ENCODE measurements around the gene NT5E.

Gene NT5E

DNA sequence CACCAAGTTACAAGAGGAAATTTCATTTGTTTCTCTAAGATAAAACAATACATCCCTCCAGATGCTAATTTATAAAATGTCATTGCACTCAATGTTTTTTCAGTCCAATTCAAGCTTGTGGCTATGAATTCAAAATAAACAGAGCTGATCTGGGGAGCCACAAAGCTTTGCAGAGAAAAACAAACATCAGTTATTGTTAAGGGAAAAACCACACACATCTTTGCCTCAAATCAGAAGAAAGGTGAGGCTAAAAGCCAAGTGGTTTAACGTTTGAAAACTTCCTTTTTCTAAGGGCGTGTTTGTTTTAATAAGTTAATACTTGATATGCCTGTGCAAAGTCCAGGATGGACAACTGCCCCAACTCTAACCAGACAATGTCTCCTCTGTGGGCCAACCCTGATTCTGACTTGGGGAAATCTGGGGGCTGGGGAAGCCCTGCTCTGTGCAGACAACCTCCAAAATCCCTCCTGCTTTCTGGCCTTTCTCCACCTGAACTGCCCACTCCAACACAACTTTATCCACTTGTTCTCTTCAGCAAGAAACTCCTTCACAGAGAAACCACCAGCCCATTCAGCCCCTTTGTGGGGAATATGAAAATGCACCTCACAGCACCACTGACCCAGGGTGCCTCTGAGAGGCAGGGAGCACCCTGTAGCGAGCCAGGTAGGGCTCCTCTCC is 44.6 kb upstream of the NT5E start:
- DNase-seq (ENCODE audit: insufficient read length, low spot score), result no peak
- no peak for FAIRE-seq
- no peak for TF ChIP-seq POLR2A (IDR thresholded peaks at IDR 0.05; ENCODE audit: low read depth, low read length)
- TF ChIP-seq SPI1 (IDR thresholded peaks at IDR 0.05; ENCODE audit: low read depth, low read length), result no peak
- no peak for TF ChIP-seq POLR2AphosphoS5 (IDR thresholded peaks at IDR 0.05; ENCODE audit: low read depth, low read length)
- no peak for TF ChIP-seq POU2F2 (IDR thresholded peaks at IDR 0.05; ENCODE audit: low read depth, low read length)
- no peak for TF ChIP-seq TAF1 (IDR thresholded peaks at IDR 0.05; ENCODE audit: low read depth, low read length)
- TF ChIP-seq PAX5 (IDR thresholded peaks at IDR 0.05; ENCODE audit: insufficient read depth, low read length, severe bottlenecking), result no peak

DNA sequence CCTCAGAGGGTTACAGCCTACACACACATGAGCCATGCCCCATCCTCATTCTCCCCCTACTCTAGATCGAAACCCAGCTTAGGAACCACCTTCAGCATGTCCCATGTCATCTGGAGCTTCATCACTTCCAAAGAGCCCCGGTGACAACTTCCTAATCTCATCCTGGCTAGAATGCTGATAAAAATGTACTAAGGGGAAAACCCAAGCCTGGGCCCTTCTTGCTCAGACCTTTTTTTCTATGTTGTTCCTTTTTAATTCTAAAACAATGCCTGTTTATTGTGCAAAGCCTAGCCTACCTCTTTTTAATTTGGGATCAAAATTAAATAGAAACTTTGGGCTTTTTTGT is 44.1 kb upstream of the NT5E start:
- no peak for TF ChIP-seq PAX5 (IDR thresholded peaks at IDR 0.05; ENCODE audit: insufficient read depth, low read length, severe bottlenecking)
- TF ChIP-seq POLR2AphosphoS5 (IDR thresholded peaks at IDR 0.05; ENCODE audit: low read depth, low read length), result no peak
- TF ChIP-seq TAF1 (IDR thresholded peaks at IDR 0.05; ENCODE audit: low read depth, low read length), result no peak
- FAIRE-seq, result no peak
- no peak for DNase-seq (ENCODE audit: insufficient read length, low spot score)

DNA sequence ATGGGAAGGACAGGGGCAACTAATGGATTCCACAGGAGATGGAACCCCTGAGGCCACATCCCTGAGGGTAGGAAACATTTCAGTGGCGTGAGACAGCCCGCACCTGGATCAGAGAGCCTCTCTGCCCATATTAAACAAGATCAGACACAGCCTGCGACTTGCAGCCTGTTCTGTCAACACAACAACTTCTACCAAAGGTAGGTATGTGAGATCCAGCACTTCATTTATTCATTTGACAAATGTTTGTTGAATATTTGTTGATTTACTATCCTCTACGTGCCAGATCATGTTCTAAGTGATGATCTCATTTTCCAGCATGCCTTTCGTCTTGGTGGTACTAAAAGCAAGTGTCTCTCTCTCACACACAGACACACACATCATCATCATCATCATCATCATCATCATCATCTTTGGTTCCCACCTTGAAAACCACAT is 43.2 kb upstream of the NT5E start:
- TF ChIP-seq PAX5 (IDR thresholded peaks at IDR 0.05; ENCODE audit: insufficient read depth, low read length, severe bottlenecking) (no peak), TAF1 (IDR thresholded peaks at IDR 0.05; ENCODE audit: low read depth, low read length) (no peak), POLR2AphosphoS5 (IDR thresholded peaks at IDR 0.05; ENCODE audit: low read depth, low read length) (no peak), POU2F2 (IDR thresholded peaks at IDR 0.05; ENCODE audit: low read depth, low read length) (no peak), SPI1 (IDR thresholded peaks at IDR 0.05; ENCODE audit: low read depth, low read length) (no peak), POLR2A (IDR thresholded peaks at IDR 0.05; ENCODE audit: low read depth, low read length) (no peak)
- DNase-seq (ENCODE audit: insufficient read length, low spot score) (no peak), FAIRE-seq (no peak)

DNA sequence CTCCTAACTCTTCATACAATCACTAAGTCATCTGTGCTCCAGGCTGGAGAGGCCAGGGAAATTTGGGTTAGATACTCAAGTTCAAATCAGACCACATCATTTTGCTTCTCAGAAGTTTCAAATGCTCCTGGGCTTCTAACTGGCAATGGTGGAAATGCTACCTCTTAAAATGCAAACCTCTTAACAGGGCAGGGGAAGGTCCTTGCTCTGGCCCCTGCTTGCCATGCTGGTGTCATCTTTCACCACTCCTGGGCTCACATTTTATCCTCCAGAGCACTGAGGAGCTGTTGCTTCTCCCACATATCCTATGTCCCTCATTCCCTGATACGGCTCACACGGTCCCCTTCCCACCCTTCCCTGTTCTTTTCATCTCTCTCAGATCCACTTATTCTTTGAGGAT is 41.8 kb upstream of the NT5E start:
- FAIRE-seq (no peak), DNase-seq (ENCODE audit: insufficient read length, low spot score) (no peak)
- TF ChIP-seq POLR2A (IDR thresholded peaks at IDR 0.05; ENCODE audit: low read depth, low read length) (no peak), PAX5 (IDR thresholded peaks at IDR 0.05; ENCODE audit: insufficient read depth, low read length, severe bottlenecking) (no peak), TAF1 (IDR thresholded peaks at IDR 0.05; ENCODE audit: low read depth, low read length) (no peak), SPI1 (IDR thresholded peaks at IDR 0.05; ENCODE audit: low read depth, low read length) (no peak), POLR2AphosphoS5 (IDR thresholded peaks at IDR 0.05; ENCODE audit: low read depth, low read length) (no peak), POU2F2 (IDR thresholded peaks at IDR 0.05; ENCODE audit: low read depth, low read length) (no peak)

DNA sequence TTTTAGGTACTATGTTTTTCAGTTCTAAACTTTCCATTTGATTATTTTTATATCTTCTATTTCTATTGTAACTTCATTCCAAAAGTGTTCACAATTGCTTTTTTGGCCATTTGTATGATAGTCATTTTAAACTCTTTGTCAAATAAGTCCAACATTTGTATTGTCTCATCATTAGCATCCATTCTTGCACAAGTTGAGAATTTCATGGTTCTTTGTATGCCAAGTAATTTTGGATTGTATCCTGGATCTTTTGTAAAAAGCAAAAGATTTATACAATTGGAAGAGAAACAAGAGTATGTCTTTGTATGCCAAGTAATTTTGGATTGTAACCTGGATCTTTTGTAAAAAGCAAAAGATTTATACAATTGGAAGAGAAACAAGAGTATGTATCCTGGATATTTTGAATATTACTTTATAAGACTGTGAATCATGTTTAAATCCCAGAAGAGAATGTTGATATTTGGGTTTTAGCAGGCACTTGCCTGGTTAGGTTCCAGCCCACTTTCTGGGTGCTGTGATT is 36.9 kb upstream of the NT5E start:
- FAIRE-seq (no peak), DNase-seq (ENCODE audit: insufficient read length, low spot score) (no peak)
- TF ChIP-seq POU2F2 (IDR thresholded peaks at IDR 0.05; ENCODE audit: low read depth, low read length) (no peak), POLR2A (IDR thresholded peaks at IDR 0.05; ENCODE audit: low read depth, low read length) (no peak), PAX5 (IDR thresholded peaks at IDR 0.05; ENCODE audit: insufficient read depth, low read length, severe bottlenecking) (no peak), POLR2AphosphoS5 (IDR thresholded peaks at IDR 0.05; ENCODE audit: low read depth, low read length) (no peak), SPI1 (IDR thresholded peaks at IDR 0.05; ENCODE audit: low read depth, low read length) (no peak), TAF1 (IDR thresholded peaks at IDR 0.05; ENCODE audit: low read depth, low read length) (no peak)

DNA sequence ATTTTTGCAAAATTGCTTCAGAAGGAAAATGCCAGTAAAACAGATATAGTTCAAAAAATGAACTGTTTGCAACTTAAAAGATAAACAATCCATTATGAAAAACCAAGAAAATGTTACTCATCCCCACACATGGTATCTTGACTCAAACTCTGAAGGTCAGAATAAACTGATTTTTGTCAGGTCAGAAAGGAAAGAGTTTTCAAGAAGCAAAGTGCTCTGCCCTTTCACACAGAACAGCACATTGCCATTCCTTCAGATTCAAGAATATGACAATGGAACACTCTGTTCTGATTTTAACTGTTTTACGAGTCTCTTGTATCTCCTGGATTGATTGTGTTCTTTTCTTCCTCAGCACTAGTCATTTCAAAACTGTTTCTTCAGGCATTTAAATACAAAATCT is 33.8 kb upstream of the NT5E start:
- no peak for TF ChIP-seq TAF1 (IDR thresholded peaks at IDR 0.05; ENCODE audit: low read depth, low read length)
- no peak for TF ChIP-seq POU2F2 (IDR thresholded peaks at IDR 0.05; ENCODE audit: low read depth, low read length)
- no peak for TF ChIP-seq SPI1 (IDR thresholded peaks at IDR 0.05; ENCODE audit: low read depth, low read length)
- no peak for TF ChIP-seq POLR2AphosphoS5 (IDR thresholded peaks at IDR 0.05; ENCODE audit: low read depth, low read length)
- TF ChIP-seq PAX5 (IDR thresholded peaks at IDR 0.05; ENCODE audit: insufficient read depth, low read length, severe bottlenecking), result no peak
- TF ChIP-seq POLR2A (IDR thresholded peaks at IDR 0.05; ENCODE audit: low read depth, low read length), result no peak
- FAIRE-seq (no peak), DNase-seq (ENCODE audit: insufficient read length, low spot score) (no peak)

DNA sequence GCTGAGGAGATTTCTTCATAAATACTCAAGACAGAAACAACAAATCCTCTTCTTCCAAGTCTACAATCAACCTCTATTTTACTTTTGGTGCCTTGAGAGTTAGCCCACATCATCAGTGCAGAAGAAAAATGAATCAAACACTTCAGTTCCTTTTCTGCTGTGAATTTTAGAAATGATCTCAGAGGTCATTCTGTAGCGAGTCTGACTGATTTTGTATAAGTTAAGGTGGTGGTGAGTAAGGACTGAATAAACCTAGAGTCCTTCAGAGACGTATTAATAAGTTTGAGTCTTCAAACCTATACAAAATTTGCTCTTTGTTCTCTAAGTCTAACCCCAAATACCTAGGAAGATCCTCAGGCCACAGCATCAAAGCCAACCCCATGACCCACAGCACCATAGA is 33.1 kb upstream of the NT5E start:
- DNase-seq (ENCODE audit: insufficient read length, low spot score) (no peak), FAIRE-seq (no peak)
- TF ChIP-seq POU2F2 (IDR thresholded peaks at IDR 0.05; ENCODE audit: low read depth, low read length), result no peak

DNA sequence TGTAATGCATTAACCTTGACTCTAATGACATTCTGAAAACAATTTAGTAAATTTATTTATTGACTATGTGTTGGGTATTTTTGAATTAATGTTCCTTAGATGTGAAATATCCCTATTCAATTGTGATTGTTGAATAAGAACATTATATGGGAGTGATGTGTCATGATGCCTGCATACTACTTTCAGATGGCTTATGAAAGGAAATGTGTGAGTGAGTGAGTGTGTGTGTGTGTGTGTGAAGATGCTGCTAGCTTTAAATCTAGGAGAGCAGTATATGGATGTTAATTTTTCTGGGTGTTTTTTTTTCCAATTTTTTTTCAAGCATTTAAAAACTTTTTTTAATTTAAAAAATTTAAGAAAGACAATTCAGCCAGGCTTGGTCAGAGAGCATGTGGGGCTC is 32.5 kb upstream of the NT5E start:
- FAIRE-seq, result no peak

DNA sequence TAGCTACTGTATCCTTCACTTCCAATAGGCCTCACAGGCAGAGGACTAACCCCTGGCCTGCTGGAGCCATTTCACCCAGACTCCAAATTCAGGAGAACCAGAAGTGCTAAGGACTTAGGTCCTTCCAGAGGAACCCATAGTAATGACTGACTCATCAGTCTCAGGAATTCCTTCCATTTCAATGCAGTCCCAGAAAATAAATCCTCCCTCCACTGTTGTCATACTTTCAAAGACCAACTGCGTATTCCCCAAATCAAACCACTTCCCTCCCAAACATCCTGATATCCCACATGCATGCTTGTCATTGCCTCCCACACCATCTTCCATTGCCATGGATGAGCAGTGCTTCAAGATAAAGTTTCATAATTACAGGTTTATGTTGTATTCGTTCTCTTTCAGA is 31.8 kb upstream of the NT5E start:
- DNase-seq (ENCODE audit: insufficient read length, low spot score) (no peak), FAIRE-seq (no peak)
- TF ChIP-seq POLR2AphosphoS5 (IDR thresholded peaks at IDR 0.05; ENCODE audit: low read depth, low read length) (no peak), TAF1 (IDR thresholded peaks at IDR 0.05; ENCODE audit: low read depth, low read length) (no peak), SPI1 (IDR thresholded peaks at IDR 0.05; ENCODE audit: low read depth, low read length) (no peak), PAX5 (IDR thresholded peaks at IDR 0.05; ENCODE audit: insufficient read depth, low read length, severe bottlenecking) (no peak), POLR2A (IDR thresholded peaks at IDR 0.05; ENCODE audit: low read depth, low read length) (no peak), POU2F2 (IDR thresholded peaks at IDR 0.05; ENCODE audit: low read depth, low read length) (no peak)

More for the DNA sequence above, 32.5 kb upstream of the NT5E start:
- TF ChIP-seq POLR2A (IDR thresholded peaks at IDR 0.05; ENCODE audit: low read depth, low read length) (no peak), POU2F2 (IDR thresholded peaks at IDR 0.05; ENCODE audit: low read depth, low read length) (no peak), PAX5 (IDR thresholded peaks at IDR 0.05; ENCODE audit: insufficient read depth, low read length, severe bottlenecking) (no peak), POLR2AphosphoS5 (IDR thresholded peaks at IDR 0.05; ENCODE audit: low read depth, low read length) (no peak), SPI1 (IDR thresholded peaks at IDR 0.05; ENCODE audit: low read depth, low read length) (no peak), TAF1 (IDR thresholded peaks at IDR 0.05; ENCODE audit: low read depth, low read length) (no peak)
- no peak for DNase-seq (ENCODE audit: insufficient read length, low spot score)

Measured in GM12891 (cell line).